HCEC 1CT (cell line): ENCODE measurements around the gene RAB3B.
A peak's percentile ranks its signal among the peaks of the same experiment; 100 is the strongest.
"Not testable (repeated sequence)": the region's sequence is repeated elsewhere in the genome, so short reads cannot be mapped to it uniquely, and the experiment has no call there.

ENCODE experiments used
- DNase-seq: peaks from one replicate; pipeline ENCODE4 v3.0.0-alpha.2; 2017

The RAB3B gene

GRCh38 chr1:51912881-51913280 lies 77.6 kb downstream of the RAB3B start:
- no peak for DNase-seq

GRCh38 chr1:51910221-51911000 lies 80.1 kb downstream of the RAB3B start:
- no peak for DNase-seq

DNA sequence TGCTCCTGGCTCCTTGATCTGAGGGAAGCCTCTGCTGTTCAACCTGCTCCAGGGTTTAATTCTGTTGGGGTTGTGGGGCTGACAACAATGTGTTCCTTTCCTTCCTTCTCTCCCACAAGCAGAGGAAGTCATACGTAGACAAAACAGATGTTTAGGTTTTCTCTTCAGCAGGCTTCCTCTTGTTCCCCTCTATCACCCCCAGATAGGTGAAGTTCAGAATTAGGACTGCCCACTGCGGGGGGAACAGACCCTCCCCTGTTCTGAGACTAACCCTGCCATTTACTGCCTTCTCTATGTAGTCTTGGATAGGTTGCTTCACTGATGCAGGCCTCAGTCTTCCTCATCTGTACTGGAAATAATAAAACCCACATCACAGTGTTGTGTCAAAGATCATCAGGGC lies 82.0 kb downstream of the RAB3B start:
- DNase-seq: no peak

DNA sequence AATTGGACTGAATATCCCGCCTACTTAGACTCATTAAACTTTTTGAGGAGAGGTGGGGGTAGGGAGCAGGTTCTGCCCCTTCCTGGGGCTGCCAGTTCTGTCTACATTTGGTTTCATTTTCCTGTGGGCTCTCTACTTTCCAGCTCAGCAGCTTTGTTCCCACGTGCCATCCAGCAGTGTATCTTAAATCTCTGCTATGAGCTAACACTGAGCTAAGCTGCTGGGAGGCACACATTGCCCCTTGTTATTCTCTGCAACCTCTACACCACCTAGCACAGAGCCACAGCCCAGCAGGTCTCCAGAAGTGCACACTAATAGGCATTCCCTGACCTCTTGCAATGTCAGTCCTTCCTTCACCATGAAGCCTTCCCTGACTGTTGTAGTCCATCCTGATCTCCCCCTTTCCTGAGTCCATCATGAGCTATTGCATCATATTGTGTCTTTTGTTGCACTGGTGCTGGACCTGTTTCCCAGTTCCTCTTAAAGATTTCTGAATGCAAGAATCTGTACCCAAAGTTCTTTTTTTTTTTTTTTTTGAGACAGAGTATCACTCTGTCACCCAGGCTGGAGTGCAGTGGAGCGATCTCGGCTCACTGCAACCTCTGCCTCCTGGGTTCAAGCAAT lies 83.3 kb downstream of the RAB3B start:
- no peak for DNase-seq

DNA sequence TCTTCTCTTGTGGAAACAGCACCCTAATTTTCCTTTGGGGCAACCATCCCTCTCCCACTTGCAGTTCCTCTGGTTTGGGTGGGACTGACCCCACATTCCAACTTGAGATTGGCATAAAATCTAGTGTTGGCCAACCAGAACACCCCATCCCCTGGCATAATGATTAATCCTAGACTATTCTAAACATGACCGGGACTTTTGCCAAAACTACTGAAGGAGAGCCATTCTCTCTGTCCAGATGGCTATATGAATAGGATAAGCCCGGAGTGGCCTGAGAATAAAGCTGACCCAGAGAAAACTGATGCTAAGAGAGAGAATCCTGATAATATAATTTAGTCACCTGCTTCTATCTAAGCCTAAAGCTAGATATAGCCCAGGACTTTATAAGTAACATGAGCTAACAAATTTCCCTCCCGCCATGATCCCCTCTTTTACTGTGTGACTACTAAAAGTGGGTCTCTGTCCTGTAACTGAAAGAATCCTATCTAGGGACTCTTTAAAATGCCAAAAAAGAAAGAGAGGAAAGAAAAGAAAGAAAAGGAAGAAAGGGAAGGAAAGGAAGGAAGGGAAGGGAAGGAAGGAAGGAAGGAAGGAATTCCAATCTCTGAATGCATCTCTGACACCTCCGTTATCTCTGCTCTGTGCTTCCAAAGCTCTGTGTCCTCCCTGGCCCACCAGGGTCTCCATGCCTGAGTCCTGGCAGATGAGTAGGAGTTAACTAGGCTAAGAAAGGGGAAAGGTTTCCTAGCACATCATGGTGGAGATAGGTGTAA lies 84.0 kb downstream of the RAB3B start:
- DNase-seq: peak; percentile 80

- DNase-seq: no peak
Measured at GRCh38 chr1:51902456-51902855, 88.0 kb downstream of the RAB3B start.

DNA sequence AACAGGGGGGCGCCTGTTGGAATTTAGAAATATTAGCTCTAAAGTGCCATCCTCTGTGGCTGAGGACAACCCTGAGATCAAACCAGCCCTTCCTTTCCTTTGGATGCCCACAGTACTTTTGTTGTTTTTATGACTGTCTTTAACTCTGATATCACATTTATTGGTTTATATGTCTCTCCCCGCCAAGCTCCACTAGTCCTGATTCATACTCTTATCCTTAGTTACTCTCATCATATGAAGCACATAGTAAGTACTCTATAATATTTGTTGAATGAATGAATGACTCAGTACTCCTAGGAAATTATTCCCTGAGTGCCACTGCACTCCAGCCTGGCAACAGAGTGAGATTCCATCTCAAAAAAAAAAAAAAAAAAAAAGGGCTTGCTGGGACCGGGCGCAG lies 89.3 kb downstream of the RAB3B start:
- DNase-seq: no peak

DNA sequence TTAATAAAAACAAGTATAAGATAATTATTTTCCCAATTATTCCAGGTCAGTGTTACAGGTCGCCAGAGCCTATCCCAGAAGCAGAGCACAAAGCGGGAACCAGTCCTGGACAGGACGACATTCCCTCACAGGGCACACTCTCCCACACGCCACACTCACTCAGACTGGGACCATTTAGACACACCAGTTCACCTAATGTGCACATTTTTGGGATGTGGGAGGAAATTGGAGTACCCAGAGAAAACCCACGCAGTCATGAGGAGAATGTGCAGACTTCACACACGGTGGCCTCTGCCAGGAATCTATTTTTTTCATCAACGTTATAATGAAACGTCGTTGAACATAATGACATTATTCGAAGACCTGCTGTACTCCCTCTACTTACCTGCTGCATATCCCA lies 91.5 kb downstream of the RAB3B start:
- peak; percentile 6 for DNase-seq

DNA sequence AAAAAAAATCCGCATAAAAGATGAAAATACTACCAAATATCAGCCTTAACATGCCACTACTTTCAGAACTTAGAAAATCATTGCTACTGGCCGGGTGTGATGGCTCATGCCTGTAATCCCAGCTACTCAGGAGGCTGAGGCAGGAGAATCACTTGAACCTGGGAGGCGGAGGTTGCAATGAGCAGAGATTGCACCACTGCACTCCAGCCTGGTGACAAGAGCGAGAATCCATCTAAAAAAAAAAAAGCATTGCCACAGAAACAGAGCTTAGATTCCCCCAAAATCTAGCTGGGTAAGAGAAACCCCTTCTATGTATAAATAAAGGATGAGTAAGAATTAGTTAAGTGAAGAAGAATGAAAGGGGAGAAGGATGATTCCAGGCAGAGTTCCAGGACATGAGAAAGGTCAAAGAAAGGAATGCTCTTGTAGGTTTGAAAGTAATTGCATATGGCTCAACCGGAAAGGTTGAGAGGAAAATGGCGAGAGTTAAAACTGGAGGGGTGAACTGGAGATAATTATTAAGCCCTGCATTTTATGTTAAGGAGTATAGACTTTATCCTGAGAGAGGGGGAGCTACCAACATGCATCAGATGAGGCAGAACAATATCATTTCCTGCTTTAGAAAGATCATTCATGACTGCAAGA lies 92.3 kb downstream of the RAB3B start:
- DNase-seq: peak; percentile 98

- peak; percentile 98 for DNase-seq
Measured at GRCh38 chr1:51897699-51898031, 92.8 kb downstream of the RAB3B start.

DNA sequence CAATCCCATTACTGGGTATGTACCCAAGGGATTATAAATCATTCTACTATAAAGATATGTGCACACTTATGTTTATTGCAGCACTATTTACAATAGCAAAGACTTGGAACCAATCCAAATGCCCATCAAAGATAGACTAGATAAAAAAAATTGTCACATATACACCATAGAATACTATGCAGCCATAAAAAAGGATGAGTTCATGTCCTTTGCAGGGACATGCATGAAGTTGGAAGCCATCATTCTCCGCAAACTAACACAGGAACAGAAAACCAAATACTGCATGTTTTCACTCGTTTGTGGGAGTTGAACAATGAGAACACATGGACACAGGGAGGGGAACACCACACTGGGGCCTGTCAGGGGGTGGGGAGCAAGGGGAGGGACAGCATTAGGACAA lies 95.8 kb downstream of the RAB3B start:
- not testable (repeated sequence) for DNase-seq

DNA sequence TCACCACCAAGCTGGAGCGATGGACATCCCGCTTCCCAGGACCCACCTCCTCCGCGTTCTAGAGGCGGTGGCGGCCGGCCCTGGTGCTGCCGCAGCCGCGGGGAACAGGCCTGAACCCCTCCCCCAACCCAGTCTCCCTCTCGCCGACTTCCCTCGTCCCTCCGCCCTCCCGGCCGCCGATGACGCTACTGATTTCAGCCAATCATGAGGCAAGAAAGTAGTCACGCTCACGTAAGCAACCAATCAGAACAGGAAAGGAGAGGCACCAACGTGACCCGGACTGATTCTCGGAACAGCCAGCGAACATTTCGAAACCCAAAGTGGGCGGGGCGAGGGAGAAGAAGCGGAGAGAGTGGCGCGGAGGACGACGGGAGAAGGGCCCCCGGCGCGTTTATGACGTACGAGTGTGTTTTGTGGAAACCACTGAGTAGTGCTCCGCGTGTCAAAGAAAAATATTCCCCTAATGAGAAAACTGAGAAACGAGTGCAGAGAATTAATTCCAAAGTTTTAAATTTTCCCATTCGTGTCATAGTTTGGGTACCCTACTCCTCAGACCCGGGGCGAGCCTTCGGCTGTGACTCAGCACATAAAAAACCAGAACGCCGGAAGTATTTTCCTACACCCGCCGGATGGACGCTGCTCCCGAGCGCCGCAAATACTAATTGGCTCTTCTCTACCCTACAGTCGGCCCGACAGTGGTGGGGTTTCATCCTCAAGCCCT lies 111.7 kb downstream of the RAB3B start, which contains the start of gene NRDC:
TSS of gene NRDC (minus strand) at position 112 of the 721 bp plus-strand sequence. CDS start 112 bp downstream, outside the sequence.
- DNase-seq: peak; percentile 100

GRCh38 chr1:51878308-51878615 lies 112.2 kb downstream of the RAB3B start:
- DNase-seq: no peak

GRCh38 chr1:51877434-51878307 lies 112.8 kb downstream of the RAB3B start:
- peak; percentile 10 for DNase-seq

GRCh38 chr1:51875836-51876235 lies 114.7 kb downstream of the RAB3B start:
- DNase-seq: no peak

GRCh38 chr1:51875291-51875772 lies 115.2 kb downstream of the RAB3B start:
- DNase-seq: no peak

GRCh38 chr1:51873270-51873669 lies 117.2 kb downstream of the RAB3B start:
- not testable (repeated sequence) for DNase-seq

- no peak for DNase-seq
Measured at GRCh38 chr1:51871351-51871975, 119.0 kb downstream of the RAB3B start.

- DNase-seq: no peak
Measured at GRCh38 chr1:51870603-51871350, 119.7 kb downstream of the RAB3B start.
